ENCODE data around the gene MINDY1.

- TF ChIP-seq CTCF (IDR thresholded peaks at IDR 0.05): no peak
- no peak for TF ChIP-seq POLR2A (IDR thresholded peaks at IDR 0.05)
These were observed 32.7 kb downstream of the MINDY1 start for GRCh38 chr1:150973836-150974579.
